HL-60/S4 treated with retinoic acid at 250 ng/mL for 4 days and 3 days (cell line): ENCODE data around the gene EFNB2.

ENCODE experiments used
- in situ Hi-C: fragments of 300-500 bp; cut with MboI; formaldehyde crosslinking; loops from 2 replicates; pipeline ENCODE4 v1.7.0; 2022; ENCODE audit warnings: low sequenced_read_pairs

The EFNB2 gene

DNA sequence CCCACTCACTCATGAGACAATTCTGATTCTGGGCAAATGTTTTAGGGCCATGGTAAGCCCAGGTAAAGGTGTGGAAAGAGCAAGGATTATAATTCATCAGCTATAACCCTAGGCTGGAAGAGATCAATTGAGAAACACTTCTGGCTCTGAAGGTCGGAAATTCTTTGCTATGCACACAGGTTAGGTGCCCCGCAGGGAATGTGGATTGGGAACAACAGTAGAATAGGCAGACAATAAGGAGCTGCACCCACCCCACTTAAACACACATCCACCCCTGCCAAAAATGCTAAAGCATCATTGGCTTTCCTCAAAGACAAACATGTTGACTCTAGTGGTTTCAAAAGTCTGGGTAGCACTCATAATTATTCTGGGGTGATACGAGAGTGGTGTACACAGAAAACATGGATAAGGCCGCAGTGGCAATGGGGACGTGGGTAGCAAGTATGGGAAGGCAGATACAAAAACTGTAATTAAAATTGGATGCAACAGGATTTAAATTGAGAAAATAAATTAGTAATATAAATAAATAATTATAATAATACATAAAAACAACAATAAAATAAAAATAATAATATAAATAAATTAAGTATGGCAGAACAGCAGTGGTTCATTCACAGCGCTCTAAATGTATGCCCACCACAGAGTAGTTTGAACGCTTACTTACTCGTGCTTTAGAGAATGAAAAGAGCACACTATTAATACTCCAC, 8.6 kb downstream of the EFNB2 start:
- in situ Hi-C loops, result no loop called here

DNA sequence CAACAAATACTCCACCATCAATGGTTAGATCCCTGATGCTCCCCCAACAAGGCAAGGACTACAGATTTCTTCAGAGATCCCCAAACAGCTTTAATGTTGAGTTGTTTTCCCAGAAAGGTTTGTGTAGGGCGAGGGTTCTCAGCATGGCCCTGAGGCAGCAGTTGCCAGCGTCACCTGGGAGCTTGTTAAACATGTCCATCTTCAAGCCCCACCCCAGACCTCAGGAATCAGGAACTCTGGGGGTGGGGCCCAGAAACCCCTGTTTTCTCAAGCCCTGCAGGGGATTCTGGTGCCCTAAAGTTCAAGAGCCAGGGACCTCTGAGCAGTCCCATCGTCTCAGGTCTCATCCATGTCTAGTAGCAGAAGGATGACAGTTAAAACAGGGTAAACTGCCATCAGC, 9.6 kb downstream of the EFNB2 start:
- in situ Hi-C loops, result no loop called here

DNA sequence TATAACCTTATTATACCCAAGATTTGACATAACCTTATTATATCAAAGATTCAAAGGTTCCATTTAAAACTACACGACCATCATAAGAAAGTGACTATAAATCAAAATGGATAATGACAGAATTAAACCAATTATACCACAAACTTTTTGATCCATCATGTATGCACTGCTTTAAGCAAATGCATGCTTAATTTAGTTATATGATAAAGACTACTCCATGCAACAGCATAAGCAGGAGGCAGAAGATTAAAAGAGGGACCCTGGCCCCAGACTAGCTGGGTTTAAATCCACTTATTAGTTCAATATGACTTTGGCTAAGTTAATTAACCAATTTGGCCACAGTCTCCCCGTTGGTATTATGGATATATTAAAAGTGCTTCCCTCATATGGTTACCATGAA, 11.4 kb downstream of the EFNB2 start:
- in situ Hi-C loops, result no loop called here

DNA sequence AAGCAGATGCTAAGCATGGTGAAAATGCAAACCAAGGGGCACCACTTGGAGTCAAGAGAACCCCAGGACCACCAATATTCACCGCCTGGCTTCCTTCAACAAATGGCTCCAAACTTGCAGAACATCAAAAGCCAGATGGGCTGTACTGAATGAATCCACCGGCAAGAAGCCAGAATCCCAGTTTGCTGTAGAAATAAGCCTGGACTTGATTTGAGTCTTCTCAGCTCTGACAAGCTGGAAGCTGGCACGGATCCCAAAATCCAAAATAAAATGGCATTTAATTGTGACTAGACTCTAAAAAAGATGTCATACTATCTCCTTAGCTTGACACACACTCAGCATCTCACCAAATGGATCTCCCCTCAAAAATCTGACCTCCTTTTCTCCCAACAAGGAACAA, 11.9 kb downstream of the EFNB2 start:
- in situ Hi-C loops, result no loop called here

DNA sequence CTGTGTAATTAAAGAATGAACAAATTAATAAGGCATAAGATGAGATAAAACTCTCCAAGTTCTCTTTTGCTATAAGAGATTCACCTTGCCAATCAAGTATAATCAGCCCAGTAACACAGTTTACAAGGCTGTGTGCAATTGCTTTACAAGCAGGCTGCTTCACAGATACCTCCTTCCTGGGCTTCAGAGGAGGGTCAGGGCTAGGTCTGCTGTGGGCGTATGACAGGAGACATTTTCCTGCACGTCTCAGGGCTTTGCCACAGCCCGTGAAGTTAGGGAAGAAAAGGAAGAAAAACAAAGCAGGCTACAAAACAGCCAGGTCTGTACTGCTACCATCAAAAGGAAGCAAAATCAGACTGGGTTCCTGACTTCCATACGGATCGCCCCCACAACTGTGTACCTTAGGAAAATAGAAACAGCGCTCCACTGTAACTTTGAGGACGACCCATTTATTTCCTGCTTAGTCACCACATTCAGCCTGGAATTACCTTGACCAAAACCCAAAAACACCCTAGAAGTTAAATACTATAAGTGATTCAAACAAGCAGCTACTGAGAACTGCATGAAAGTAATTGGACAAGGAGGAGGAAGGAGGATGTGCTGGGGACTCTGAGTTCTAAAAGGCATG, 12.4 kb downstream of the EFNB2 start:
- in situ Hi-C loops, result no loop called here

DNA sequence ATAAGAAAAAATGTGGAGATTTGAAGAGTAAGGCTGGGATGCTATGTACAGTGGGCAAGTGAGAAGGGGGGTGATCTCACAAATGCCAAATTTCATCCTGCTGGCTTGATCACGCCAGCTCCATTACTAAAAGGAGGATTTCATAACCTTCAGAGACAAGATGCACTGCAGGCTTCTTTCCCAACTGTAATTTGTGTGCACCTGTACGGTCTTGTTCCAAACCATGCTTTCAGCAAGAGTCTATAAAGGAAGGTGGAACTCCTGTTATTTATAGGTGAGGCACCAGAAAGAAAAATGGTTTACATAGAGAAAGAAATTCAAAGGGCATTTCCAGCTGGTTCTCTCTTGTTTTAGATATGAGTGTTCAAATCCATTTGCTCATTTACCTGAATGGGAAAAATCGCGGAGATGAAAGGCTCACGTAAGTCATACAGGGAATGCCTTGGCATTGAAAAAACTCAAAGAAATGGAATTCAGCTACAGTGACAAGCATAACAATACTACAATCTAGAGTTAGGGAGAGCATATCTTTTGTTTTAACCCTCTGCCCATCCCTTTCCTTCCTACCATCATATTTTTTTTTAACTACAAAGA, 13.3 kb downstream of the EFNB2 start:
- in situ Hi-C loops, result no loop called here

DNA sequence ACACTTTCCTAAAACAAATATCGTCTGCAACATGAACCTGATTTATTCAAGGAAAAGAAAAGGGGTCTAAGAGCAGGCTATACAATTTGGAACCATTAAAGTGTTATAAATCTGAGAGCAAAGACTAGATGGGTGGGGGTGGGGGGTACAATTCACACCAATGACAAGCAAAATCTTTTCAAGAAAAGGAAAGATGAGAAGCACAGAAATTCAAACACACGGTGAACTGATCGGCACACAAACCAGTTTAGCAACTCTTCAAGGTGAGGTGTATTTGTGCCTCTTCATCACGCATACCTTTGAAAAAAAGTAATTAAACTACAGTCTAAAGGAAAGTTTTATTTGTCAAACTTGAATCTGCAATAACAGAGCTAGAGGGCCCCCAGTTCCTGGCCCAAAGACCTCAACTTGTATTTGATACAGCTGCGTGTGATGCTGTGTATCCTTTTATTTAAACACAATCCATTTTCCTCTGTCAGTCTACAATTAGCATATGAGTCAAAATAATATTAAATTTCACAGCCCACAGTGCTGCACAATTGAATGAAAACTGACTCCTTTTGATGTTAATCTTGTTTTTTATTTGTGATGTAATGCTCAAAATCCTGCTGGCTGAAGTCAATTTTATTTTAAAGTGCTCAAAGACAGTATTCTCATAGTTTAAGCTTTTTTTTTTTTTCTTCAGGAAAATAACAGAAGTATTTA, 14.2 kb downstream of the EFNB2 start:
- in situ Hi-C loops, result no loop called here

DNA sequence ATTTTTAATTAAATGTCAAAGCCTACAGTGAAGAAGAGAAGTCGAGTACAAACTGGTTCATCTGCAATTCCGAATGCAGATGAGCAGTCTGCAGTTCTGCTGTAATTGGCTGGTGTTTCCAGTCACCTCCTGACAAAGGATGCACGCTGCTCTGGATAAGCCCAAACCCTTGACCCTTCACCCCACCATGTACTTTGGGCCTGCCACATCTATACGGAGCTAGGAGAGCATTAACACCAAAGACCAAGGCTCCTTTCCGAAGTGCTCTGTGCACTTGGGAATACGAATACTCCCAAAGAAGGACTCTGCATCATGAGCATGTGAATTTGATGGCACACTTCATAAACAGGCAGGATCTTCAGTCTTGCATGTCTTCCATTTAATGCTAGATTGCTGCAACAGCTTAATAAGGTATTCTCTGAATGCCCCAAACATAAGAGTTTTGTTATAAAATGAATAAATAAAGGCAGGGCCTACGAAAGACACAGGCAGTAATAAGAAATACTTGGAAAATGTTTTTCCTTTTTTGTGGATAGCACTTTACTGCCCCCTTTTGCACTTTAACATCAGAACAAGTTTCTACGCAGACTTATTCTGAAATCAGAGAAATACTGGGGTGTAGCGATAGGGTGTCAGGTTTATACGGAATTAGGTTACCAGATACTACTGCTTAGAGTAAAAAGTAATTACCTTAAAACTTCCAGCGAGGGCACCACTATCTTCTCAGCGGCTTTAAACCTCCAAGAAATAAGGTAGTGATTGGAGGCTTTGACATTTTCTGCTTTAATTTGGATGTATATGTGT, 15.0 kb downstream of the EFNB2 start:
- in situ Hi-C loops, result no loop called here

DNA sequence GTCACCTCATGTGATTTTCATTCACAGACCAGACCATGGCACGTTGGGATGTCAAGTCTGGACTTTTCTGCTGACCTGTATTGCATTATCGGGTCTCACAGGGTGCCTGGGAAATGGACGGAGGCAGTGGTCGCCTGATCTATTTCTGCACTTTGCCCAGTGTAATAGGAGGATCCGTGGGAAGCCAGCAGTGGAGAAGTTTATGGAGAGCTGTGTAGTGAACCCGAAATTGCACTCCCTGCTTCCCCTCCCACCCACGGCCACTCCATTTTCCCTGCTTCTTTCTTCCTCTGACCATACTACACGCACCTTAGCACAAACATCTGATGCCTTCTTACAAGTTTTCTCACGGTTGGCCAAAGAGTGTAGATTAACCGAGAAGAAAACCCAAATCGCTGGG, 16.9 kb downstream of the EFNB2 start:
- in situ Hi-C loops, result no loop called here

DNA sequence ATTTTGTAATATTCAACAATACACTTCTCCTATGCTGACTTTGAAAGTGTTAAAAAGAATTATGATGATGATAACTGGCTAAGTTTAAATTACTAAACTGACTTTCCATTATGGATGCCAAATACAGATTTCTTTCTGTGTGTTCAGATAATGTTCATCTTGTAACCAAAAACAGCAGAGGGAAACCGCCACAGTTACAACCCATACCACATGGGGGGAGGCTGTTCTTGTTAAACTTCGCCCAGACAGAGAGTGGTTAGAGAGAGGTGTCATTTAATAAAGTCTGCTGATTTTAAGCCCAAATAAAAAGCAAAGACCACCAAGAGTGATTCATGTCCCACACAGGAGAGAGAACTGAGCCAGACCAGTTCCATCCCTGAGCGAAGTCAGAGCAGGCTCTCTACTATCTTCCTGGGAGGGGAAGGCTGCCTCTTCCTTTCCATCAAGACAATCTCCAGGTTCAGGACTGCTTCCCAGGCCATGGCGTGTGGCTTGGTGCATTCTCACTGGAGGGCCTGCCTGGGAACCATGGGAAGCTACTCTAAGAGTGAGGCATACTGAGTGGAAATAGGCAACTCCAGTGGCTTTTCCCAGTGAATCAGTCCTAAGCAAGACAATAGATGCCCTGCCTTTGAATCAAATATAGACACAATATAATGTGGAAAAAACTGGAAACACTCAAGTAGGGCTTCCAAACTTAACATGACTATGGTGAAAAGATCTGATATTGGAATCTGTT, 18.2 kb downstream of the EFNB2 start:
- in situ Hi-C loops, result no loop called here

DNA sequence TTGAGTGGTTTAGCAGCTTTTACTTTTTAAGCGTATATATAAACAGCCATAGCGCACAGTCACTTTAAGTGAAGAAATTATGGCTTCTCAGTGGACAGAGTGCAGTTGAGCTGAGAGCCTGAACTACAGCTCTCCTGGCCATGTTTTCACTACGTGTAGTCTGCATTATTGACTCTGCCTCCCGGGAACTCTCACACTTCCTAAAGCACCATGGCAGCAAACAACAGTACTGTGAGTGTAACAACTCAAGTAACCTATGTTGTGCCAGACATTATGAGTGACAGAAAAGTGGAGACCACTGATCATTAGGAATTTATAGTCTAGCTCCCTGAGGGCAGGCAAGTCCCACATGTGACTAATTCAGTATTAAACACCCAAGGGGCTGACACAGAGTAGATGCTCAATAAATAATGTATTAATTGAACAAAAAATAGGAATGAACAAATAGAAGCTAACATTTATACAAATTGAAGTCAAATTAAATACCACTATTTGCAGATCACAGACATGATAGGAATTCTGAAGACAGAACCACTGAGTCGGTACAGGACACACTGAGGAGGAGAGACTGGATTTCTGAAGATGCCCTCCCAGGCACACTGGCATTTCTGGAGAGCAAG, 19.7 kb downstream of the EFNB2 start:
- in situ Hi-C loops, result no loop called here

DNA sequence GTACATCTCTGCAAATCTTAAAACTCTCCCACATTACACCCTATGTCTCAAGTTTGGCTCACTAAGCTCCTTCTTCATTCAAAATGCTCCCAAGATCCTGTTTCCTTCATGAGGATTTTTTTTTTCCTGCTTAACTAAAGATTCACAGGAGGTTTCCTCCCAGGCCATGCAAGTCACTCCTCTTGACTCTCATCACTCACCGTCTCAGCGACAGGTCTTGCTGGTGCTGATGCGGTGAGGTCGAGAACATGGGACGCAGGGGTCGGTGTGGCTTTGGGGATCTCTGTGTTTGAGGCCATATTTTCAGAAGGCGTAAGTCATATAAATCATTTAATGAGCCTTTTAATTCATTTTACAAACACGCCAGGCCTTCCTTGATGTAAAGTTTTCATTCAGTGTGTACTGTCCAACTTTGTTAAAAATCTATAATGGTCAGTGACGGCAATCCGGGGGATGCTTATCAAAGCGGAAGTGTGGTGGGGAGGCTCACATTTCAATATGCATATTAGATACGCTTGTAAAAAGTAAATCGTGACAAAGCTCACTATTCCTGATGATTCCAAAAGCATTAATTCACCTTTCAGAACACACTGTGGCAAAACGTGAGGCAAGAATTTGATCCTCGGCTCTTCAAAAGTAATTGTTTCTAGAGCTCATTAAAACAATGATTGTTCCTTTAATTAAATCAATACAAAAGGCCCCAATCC, 20.4 kb downstream of the EFNB2 start:
- in situ Hi-C loops, result no loop called here

DNA sequence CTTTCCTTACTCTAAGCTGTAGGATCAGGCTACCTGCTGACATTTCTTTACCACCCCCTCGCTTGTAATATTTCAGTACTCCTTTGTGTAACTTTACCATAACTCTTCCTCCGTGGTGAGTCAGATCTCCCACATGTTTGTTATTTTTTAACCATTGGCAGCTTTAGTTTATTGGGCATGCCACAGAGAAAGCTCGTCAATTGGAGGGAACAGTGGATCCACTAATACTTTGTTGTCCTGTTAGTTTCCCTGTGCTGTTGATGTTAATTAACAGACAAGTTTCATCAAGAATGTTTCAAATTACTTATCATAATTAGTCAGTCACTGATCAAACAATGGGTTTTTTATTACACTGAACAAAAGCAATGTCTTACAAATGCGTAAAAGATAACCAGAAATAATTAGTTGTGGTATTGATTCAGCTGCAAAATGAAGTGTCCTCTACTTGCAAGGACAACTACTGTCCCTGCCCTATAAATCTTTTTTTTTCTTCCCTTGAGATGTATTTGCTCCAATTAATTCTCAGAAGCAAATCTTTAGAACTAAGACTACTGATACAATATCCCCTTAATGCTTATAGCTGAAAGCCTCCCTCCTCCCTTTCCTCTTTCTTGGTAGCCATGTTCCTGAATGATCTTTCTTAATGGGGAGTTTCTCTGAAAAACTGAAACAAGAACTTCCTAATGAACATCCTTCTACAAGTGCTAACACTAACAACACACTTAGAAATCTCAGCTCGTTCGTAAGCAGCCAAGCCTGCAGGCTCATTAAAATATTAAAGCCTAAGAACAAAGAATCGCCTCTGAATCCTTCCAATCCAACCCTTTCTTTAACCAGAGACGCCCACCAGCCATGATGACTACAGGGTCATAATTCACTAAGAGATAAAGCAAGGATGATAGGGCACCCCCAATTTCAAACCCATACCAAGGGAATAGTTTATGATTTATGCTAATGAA, 22.2 kb downstream of the EFNB2 start:
- in situ Hi-C loops, result no loop called here

DNA sequence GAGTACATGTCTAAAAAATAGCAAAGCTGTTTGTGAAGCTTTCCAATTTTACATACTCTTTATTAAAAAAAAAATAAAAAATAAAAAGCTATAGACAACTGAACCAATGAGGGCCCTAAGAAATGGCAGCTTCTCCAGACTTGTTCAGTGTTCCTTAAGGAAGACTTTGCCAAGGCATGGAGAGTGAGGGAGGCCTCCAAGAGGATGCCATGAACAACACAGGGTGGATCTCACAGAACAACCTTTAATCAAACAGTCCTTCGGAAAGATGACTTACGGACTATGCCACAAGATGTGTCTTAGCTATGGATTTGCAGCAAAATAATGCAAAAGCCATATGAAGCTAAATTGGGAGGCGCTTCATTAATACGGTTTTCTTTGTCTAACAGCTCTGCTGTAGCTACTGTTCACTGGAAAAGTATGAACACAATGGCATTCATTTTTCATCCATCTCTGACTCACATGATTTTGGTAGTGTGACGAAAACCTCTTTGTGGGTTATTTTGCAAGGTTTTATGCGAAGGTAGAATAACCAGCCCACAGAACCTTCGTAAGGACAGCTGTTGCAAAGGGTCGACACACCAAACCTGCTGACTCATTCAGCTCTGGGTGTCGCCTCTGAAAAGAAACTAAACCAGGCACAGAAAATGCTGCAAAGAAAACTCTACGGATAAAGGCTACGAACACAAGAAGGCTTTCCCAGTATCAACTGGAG, 27.7 kb downstream of the EFNB2 start:
- in situ Hi-C loops, result no loop called here

DNA sequence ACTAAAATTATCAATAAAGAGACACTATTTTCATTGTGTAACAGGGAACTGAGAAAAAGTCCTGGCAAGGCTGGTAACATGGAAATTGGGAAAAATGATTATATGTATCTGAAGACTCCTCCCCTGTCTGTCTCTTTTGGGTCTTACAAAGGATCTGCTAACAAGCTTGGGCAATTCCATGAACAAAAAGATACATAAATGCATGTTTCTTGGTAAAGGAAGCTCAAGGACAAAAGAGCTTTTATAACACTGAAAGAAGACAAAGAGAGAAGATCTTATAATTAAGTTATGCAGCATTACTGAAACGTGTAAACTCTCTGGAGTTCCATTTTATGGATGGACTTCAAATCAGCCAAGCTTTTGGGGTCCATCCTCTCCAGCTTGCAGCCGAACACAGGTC, 29.2 kb downstream of the EFNB2 start:
- in situ Hi-C loops, result no loop called here

DNA sequence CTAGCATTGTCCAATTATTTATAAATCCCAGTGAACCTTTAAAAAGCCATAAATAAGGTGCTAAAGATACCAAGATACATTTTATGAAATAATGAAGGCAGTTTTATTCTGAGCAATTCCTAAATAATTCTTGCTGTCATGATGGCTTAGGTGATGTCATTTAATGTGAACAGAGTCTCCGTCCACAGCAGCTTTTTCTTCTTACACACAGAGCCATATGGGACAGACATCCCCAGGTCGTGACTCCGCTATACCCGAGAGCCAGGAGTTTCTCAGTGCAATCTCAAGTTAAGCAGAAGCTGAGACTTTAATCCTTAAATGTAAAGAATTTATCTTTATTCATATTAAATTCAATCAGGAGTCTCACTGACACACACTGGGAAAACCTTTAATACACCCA, 29.7 kb downstream of the EFNB2 start:
- in situ Hi-C loops, result no loop called here

DNA sequence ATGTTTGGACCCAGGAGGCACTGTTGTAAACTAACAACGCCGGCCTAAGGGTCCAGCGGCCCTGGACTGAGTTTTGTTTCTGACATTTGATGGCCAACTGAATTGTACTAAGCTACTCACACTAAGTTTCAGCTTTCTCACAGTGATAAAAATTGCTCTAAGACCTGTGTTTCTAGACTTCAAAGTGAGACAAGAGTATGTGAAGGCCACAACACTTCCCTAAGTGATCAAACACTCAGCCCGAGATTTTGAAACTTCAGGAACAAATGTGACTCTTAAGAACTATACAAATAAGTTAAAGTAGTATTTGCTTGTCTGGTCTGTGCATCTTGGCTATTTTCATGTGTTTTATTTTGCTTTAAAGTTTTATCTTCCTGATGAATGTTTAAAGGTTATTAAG, 30.2 kb downstream of the EFNB2 start:
- in situ Hi-C loops, result no loop called here
